Psoas muscle (tissue), 8 donors: ENCODE results near the gene NIPBL. TPM values are rescaled to one million over a fixed set of nuclear protein-coding genes. Genes with fewer than 3 reads are reported as not detected.

ENCODE experiments used
- ATAC-seq, 4 donors: fragments of 200-7000 bp; cut with Tn5 transposase; one replicate each; pipeline ENCODE4 v1.9.1; 2020; ENCODE audit warnings: moderate library complexity in 3 of 4, mild to moderate bottlenecking in 2 of 4
- DNase-seq, 2 donors: peaks; one replicate each; pipeline ENCODE4 v3.0.0-alpha.2; 2020
- H3K27ac ChIP-seq: fragments of 200-600 bp; one replicate; pipeline ENCODE4 v1.8.0; 2022
- H3K27me3 ChIP-seq, 3 donors: fragments of 200-600 bp in 1 of 3; one replicate each; pipeline versions ENCODE4 v1.6.1 to v1.8.0; 2013 to 2022; ENCODE audit warnings: low read length in 2 of 3, mild to moderate bottlenecking in 2 of 3, moderate library complexity in 1 of 3; ENCODE audit not compliant: insufficient read depth in 3 of 3
- H3K36me3 ChIP-seq, 2 donors: fragments of 200-600 bp in 1 of 2; one replicate each; pipeline versions ENCODE4 v1.6.1 to v1.8.0; 2013 to 2022; ENCODE audit warnings: low read depth in 1 of 2, mild to moderate bottlenecking in 1 of 2, moderate library complexity in 1 of 2; ENCODE audit not compliant: insufficient read depth in 1 of 2
- H3K4me1 ChIP-seq: fragments of 200-600 bp; one replicate; pipeline ENCODE4 v1.8.0; 2022
- H3K4me3 ChIP-seq: fragments of 200-600 bp; one replicate; pipeline ENCODE4 v1.8.0; 2022; ENCODE audit warnings: mild to moderate bottlenecking
- H3K9me3 ChIP-seq: fragments of 200-600 bp; one replicate; pipeline ENCODE4 v1.8.0; 2022
- WGBS, 3 donors: extraction: QIAGEN DNeasy Blood & Tissue Kit; methylation state at CpG; one replicate each; pipeline versions ENCODE4 v1.1.6 to v1.1.7; 2013; 5-methylcytosine and 5-hydroxymethylcytosine counted together
- intact Hi-C, 2 donors: fragments of 100-400 bp; cut with DNase I; formaldehyde crosslinking; loops; one replicate each; pipeline versions ENCODE4 v1.11.0 to v1.14.2; 2022
- polyA plus RNA-seq, 3 donors: library from polyadenylated mRNA; stranded (reverse); fragments of 200-250 nt; gene quantifications; one replicate each; pipeline ENCODE4 v1.2.3, GENCODE V29; 2013
- total RNA-seq, 4 donors: library from RNA; stranded (reverse); fragmentation: NEBNext Ultra II Directional in 2 of 4; extraction: Animal tissue kit (Norgen Biotek cat#: 25700) in 2 of 4; gene quantifications; one replicate each; pipeline versions ENCODE4 v1.2.1 to v1.2.4, GENCODE V29; 2021 to 2023
- TF ChIP-seq, protein P1 (sequence below): fragments of 200-600 bp; IDR thresholded peaks from one replicate; pipeline ENCODE4 v1.8.0; 2022; ENCODE audit warnings: antibody characterized with exemption
- donor health status: healthy with polysubstance abuse.
- donor health status: DM: no; HTN: no; CAD: no; lungs with moderate emphysema.
- donor health status: Bipolar disorder and iron deficiency.
- donor health status: healthy.
- donor health status: DM: yes; HTN: yes; CAD: no.
- donor health status: DM: no; HTN: no; CAD: no.
- donor health status: DM: no; HTN: no; CAD: no.
- donor health status: DM: yes; HTN: yes; CAD: no.

NIPBL gene
- total and polyA plus RNA-seq, 7 donors: 12.5 to 51.4 (median 38.1) TPM

GRCh38 chr5:36950586-36951457 is 74.3 kb downstream of the NIPBL start:
- intact Hi-C loops: no loop called here
- no peak for ATAC-seq
- H3K4me1 ChIP-seq: peaks cover 48% of the 10 kb centered on the region
- WGBS, 3 donors: 54 to 65% (median 55%) methylated on average over 5 of the region's 5 CpGs
- H3K36me3 ChIP-seq: peaks cover 0 to 7% of the 10 kb centered on the region in 2 donors
- TF ChIP-seq, protein P1, sequence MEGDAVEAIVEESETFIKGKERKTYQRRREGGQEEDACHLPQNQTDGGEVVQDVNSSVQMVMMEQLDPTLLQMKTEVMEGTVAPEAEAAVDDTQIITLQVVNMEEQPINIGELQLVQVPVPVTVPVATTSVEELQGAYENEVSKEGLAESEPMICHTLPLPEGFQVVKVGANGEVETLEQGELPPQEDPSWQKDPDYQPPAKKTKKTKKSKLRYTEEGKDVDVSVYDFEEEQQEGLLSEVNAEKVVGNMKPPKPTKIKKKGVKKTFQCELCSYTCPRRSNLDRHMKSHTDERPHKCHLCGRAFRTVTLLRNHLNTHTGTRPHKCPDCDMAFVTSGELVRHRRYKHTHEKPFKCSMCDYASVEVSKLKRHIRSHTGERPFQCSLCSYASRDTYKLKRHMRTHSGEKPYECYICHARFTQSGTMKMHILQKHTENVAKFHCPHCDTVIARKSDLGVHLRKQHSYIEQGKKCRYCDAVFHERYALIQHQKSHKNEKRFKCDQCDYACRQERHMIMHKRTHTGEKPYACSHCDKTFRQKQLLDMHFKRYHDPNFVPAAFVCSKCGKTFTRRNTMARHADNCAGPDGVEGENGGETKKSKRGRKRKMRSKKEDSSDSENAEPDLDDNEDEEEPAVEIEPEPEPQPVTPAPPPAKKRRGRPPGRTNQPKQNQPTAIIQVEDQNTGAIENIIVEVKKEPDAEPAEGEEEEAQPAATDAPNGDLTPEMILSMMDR: no peak
- H3K9me3 ChIP-seq: no peaks in the 10 kb centered on the region
- DNase-seq: no peak
- H3K4me3 ChIP-seq: no peak overlapping the region
- no peaks in the 10 kb centered on the region for H3K27me3 ChIP-seq
- H3K27ac ChIP-seq: no peak overlapping the region

GRCh38 chr5:36953043-36953442 is 76.5 kb downstream of the NIPBL start:
- H3K27me3 ChIP-seq: no peaks in the 10 kb centered on the region
- 81 to 86% (median 85%) methylated on average over 2 of the region's 2 CpGs for WGBS, 3 donors
- no peak overlapping the region for H3K27ac ChIP-seq
- no peak overlapping the region for H3K4me3 ChIP-seq
- no peaks in the 10 kb centered on the region for H3K9me3 ChIP-seq
- H3K4me1 ChIP-seq: peaks cover 26% of the 10 kb centered on the region
- ATAC-seq (no peak), DNase-seq (no peak)
- intact Hi-C loops: no loop called here
- TF ChIP-seq, protein P1: no peak
- H3K36me3 ChIP-seq: peaks cover 2 to 25% of the 10 kb centered on the region in 2 donors

GRCh38 chr5:36957953-36958537 is 81.5 kb downstream of the NIPBL start:
- TF ChIP-seq, protein P1: no peak
- no peak for DNase-seq
- H3K36me3 ChIP-seq: peaks cover 2 to 72% of the 10 kb centered on the region in 2 donors
- no peaks in the 10 kb centered on the region for H3K27me3 ChIP-seq
- no peaks in the 10 kb centered on the region for H3K9me3 ChIP-seq
- no peak overlapping the region for H3K4me3 ChIP-seq
- 94 to 97% (median 96%) methylated on average over 3 of the region's 3 CpGs for WGBS, 3 donors
- intact Hi-C loops: no loop called here
- peaks cover 2% of the 10 kb centered on the region for H3K4me1 ChIP-seq
- no peak for ATAC-seq
- no peak overlapping the region for H3K27ac ChIP-seq

GRCh38 chr5:36958612-36959011 is 82.0 kb downstream of the NIPBL start:
- DNase-seq (no peak), ATAC-seq (no peak)
- no peaks in the 10 kb centered on the region for H3K27me3 ChIP-seq
- no peak overlapping the region for H3K27ac ChIP-seq
- H3K36me3 ChIP-seq: peaks cover 2 to 78% of the 10 kb centered on the region in 2 donors
- no peaks in the 10 kb centered on the region for H3K4me1 ChIP-seq
- intact Hi-C loops: no loop called here
- WGBS, 3 donors: 89 to 98% (median 97%) methylated on average over 2 of the region's 2 CpGs
- TF ChIP-seq, protein P1: no peak
- H3K9me3 ChIP-seq: no peaks in the 10 kb centered on the region
- no peak overlapping the region for H3K4me3 ChIP-seq
